ENCODE data around the gene UNC80.
A peak's percentile ranks its signal among the peaks of the same experiment; 100 is the strongest.

- no peak for TF ChIP-seq CTCF (IDR thresholded peaks at IDR 0.05)
- TF ChIP-seq POLR2A (IDR thresholded peaks at IDR 0.05) = peak in 1 of 2 donors; percentile 81
These were observed 230.8 kb downstream of the UNC80 start, which contains the start of gene RPE for GRCh38 chr2:210002158-210003157.

Measured in adrenal gland (tissue), 5 donors.